IMR-90 (cell line): Measurements from ENCODE around the gene SLC17A6. TPM values are rescaled to one million over a fixed set of nuclear protein-coding genes. Genes with fewer than 3 reads are reported as not detected.

ENCODE experiments used
- ATAC-seq: fragments of 200-7000 bp; cut with Tn5 transposase; 2 replicates; pipeline ENCODE4 v1.9.1; 2020; ENCODE audit warnings: low read depth, mild to moderate bottlenecking, moderate library complexity
- BruUV-seq: library from RNA; stranded (reverse); fragments of 400-500 nt; replicated peaks from 2 replicates; lab custom pipeline; 2021; lab: Mats Ljungman, UMichigan
- CTCF ChIA-PET: fragments of 300-600 bp; formaldehyde crosslinking; extraction: SDS; loops from one replicate; lab custom pipeline; 2021; ENCODE audit warnings: antibody characterized with exemption; lab: Yijun Ruan, JAX
- POLR2A ChIA-PET: fragments of 300-600 bp; sonication (Branson Sonifier 250); formaldehyde crosslinking; loops from one replicate; lab custom pipeline; 2022; ENCODE audit warnings: antibody characterized with exemption; ENCODE audit not compliant: unreplicated experiment; lab: Charles Lee
- DNase-seq: peaks from one replicate; pipeline ENCODE4 v3.0.0; 2013
- H2AFZ ChIP-seq: replicated peaks from 2 replicates; pipeline ENCODE3; 2013; ENCODE audit warnings: low read length, mild to moderate bottlenecking; ENCODE audit not compliant: poor library complexity
- H2AK5ac ChIP-seq: 2 replicates; pipeline ENCODE4 v1.6.1; 2013; ENCODE audit warnings: low read depth, low read length, inconsistent platforms
- H2AK9ac ChIP-seq: replicated peaks from 2 replicates; pipeline ENCODE3; 2013; ENCODE audit warnings: mild to moderate bottlenecking, low read depth, low read length, moderate library complexity; ENCODE audit not compliant: poor library complexity
- H2BK120ac ChIP-seq: 2 replicates; pipeline ENCODE4 v1.6.1; 2013; ENCODE audit warnings: low read depth, low read length, inconsistent platforms
- H2BK15ac ChIP-seq: 3 replicates; pipeline ENCODE4 v1.6.1; 2013; ENCODE audit warnings: low read depth, low read length, inconsistent platforms
- H2BK20ac ChIP-seq: 2 replicates; pipeline ENCODE4 v1.6.1; 2013; ENCODE audit warnings: low read depth, mild to moderate bottlenecking, inconsistent platforms, low read length, moderate library complexity
- H2BK5ac ChIP-seq: 2 replicates; pipeline ENCODE4 v1.6.1; 2013; ENCODE audit warnings: mild to moderate bottlenecking, low read depth, low read length, inconsistent platforms; ENCODE audit not compliant: poor library complexity, severe bottlenecking
- H3K14ac ChIP-seq: replicated peaks from 2 replicates; pipeline ENCODE4 v1.6.1; 2013; ENCODE audit warnings: low read depth, low read length, inconsistent platforms
- H3K18ac ChIP-seq: 2 replicates; pipeline ENCODE4 v1.6.1; 2013; ENCODE audit warnings: low read depth, low read length, control low read depth
- H3K23ac ChIP-seq: 2 replicates; pipeline ENCODE4 v1.6.1; 2013; ENCODE audit warnings: low read depth, low read length, inconsistent platforms
- H3K27ac ChIP-seq: 2 replicates; pipeline ENCODE4 v1.5.1; 2013; ENCODE audit warnings: mild to moderate bottlenecking, control low read depth, low read length; ENCODE audit not compliant: insufficient read depth
- H3K27me3 ChIP-seq: 2 replicates; pipeline ENCODE4 v1.6.1; 2013; ENCODE audit warnings: low read length; ENCODE audit not compliant: control insufficient read depth, insufficient read depth
- H3K36me3 ChIP-seq: 2 replicates; pipeline ENCODE4 v1.6.1; 2013; ENCODE audit warnings: low read length, mixed read lengths; ENCODE audit not compliant: control insufficient read depth, insufficient read depth
- H3K4ac ChIP-seq: 2 replicates; pipeline ENCODE4 v1.6.1; 2013; ENCODE audit warnings: low read depth, low read length, inconsistent platforms
- H3K4me1 ChIP-seq: 2 replicates; pipeline ENCODE4 v1.6.1; 2013; ENCODE audit warnings: low read length, mixed read lengths; ENCODE audit not compliant: control insufficient read depth, insufficient read depth
- H3K4me2 ChIP-seq: 2 replicates; pipeline ENCODE4 v1.6.1; 2013; ENCODE audit warnings: low read depth, mild to moderate bottlenecking, control low read depth, low read length, moderate library complexity
- H3K4me3 ChIP-seq: 2 replicates; pipeline ENCODE4 v1.5.1; 2013; ENCODE audit warnings: low read depth, mild to moderate bottlenecking, control low read depth, low read length, moderate library complexity; ENCODE audit not compliant: insufficient read depth
- H3K56ac ChIP-seq: 2 replicates; pipeline ENCODE4 v1.6.1; 2013; ENCODE audit warnings: low read length, inconsistent platforms; ENCODE audit not compliant: insufficient read depth; ENCODE audit errors: extremely low read depth
- H3K79me1 ChIP-seq, 2 experiments: 2 replicates each; pipeline ENCODE4 v1.6.1; 2013; ENCODE audit warnings: low read length in 2 of 2, inconsistent platforms in 1 of 2, low read depth in 1 of 2
- H3K9ac ChIP-seq: 2 replicates; pipeline ENCODE4 v1.6.1; 2013; ENCODE audit warnings: low read depth, low read length, control low read depth
- H3K9me1 ChIP-seq: 2 replicates; pipeline ENCODE4 v1.6.1; 2013; ENCODE audit warnings: low read length, inconsistent platforms; ENCODE audit not compliant: insufficient read depth
- H3K9me3 ChIP-seq: 2 replicates; pipeline ENCODE4 v1.6.1; 2013; ENCODE audit warnings: low read length; ENCODE audit not compliant: control insufficient read depth, insufficient read depth
- H4K20me1 ChIP-seq: 2 replicates; pipeline ENCODE4 v1.6.1; 2013; ENCODE audit warnings: low read length, inconsistent platforms; ENCODE audit not compliant: insufficient read depth
- H4K5ac ChIP-seq: 2 replicates; pipeline ENCODE4 v1.6.1; 2013; ENCODE audit warnings: mild to moderate bottlenecking, low read depth, low read length, control low read depth
- H4K8ac ChIP-seq, 2 experiments: 2 replicates each; pipeline ENCODE4 v1.6.1; 2013; ENCODE audit warnings: low read depth in 2 of 2, low read length in 2 of 2, control low read depth in 1 of 2, inconsistent platforms in 1 of 2
- H4K91ac ChIP-seq: 2 replicates; pipeline ENCODE4 v1.6.1; 2013; ENCODE audit warnings: low read depth, low read length, inconsistent platforms; ENCODE audit not compliant: insufficient read depth
- CHD1 ChIP-seq: IDR thresholded peaks from 2 replicates; pipeline ENCODE4 v1.6.1; 2012; ENCODE audit warnings: low read depth, low read length, improper control_type of control experiment
- MAZ ChIP-seq: IDR thresholded peaks from 2 replicates; pipeline ENCODE4 v1.6.1; 2012; ENCODE audit warnings: low read depth, mild to moderate bottlenecking, low read length, improper control_type of control experiment, moderate library complexity, borderline replicate concordance
- MXI1 ChIP-seq: IDR thresholded peaks from 2 replicates; pipeline ENCODE4 v1.6.1; 2012; ENCODE audit warnings: low read depth, mild to moderate bottlenecking, low read length, moderate library complexity, borderline replicate concordance
- NFE2L2 ChIP-seq: fragments of 150-350 bp; IDR thresholded peaks from 2 replicates; pipeline ENCODE4 v1.6.1; 2016; ENCODE audit warnings: low read depth, mild to moderate bottlenecking, low read length
- POLR2A ChIP-seq: IDR thresholded peaks from 2 replicates; pipeline ENCODE4 v1.6.1; 2012; ENCODE audit warnings: mild to moderate bottlenecking, low read depth, low read length
- RAD21 ChIP-seq: IDR thresholded peaks from 2 replicates; pipeline ENCODE4 v1.6.1; 2012; ENCODE audit warnings: low read length, improper control_type of control experiment
- RCOR1 ChIP-seq: IDR thresholded peaks from 2 replicates; pipeline ENCODE4 v1.6.1; 2012; ENCODE audit warnings: mild to moderate bottlenecking, low read length, improper control_type of control experiment; ENCODE audit not compliant: insufficient replicate concordance
- SMC3 ChIP-seq: fragments of 150-350 bp; IDR thresholded peaks from 2 replicates; pipeline ENCODE4 v1.6.1; 2016; ENCODE audit warnings: low read depth, mild to moderate bottlenecking, antibody characterized with exemption, low read length, moderate library complexity
- WGBS, 2 experiments: methylation state at CpG; one replicate each; pipeline versions ENCODE4 v1.1.5 to v1.1.7; 2013; ENCODE audit warnings: missing lambda C conversion rate in 2 of 2; ENCODE audit not compliant: insufficient read length in 1 of 2; ENCODE audit errors: extremely low coverage in 2 of 2; 5-methylcytosine and 5-hydroxymethylcytosine counted together
- dilution Hi-C: fragments of 300-500 bp; cut with HindIII; formaldehyde crosslinking; loops from one replicate; pipeline ENCODE4 v1.14.3; 2018; ENCODE audit warnings: low sequenced_read_pairs; ENCODE audit not compliant: unreplicated experiment
- in situ Hi-C: fragments of 300-500 bp; cut with MboI; formaldehyde crosslinking; loops from 3 replicates; pipeline ENCODE4 v1.14.3; 2019; ENCODE audit warnings: low sequenced_read_pairs, inconsistent platforms, mixed read lengths
- intact Hi-C: fragments of 100-400 bp; cut with micrococcal nuclease; formaldehyde crosslinking; loops from 2 replicates; pipeline ENCODE4 v1.10.0; 2022
- polyA plus RNA-seq, 3 experiments: library from polyadenylated mRNA; depleted of rRNA; stranded (reverse); fragments of >200 nt; gene quantifications; 2 replicates each; pipeline ENCODE4 v1.2.3, GENCODE V29; 2012; ENCODE audit warnings: low replicate concordance in 1 of 3
- total RNA-seq: library from RNA; depleted of rRNA; stranded (reverse); fragments of >200 nt; gene quantifications from 2 replicates; pipeline ENCODE4 v1.2.3, GENCODE V29; 2012
- TF ChIP-seq, protein P1 (sequence below): fragments of 150-350 bp; IDR thresholded peaks from 2 replicates; pipeline ENCODE4 v1.6.1; 2017; ENCODE audit warnings: mild to moderate bottlenecking, antibody characterized with exemption, low read length, low read depth
- TF ChIP-seq, protein P2 (sequence below): conservative IDR thresholded peaks from 2 replicates; pipeline ENCODE4 v1.5.1; 2012; ENCODE audit warnings: mild to moderate bottlenecking, low read depth, low read length, improper control_type of control experiment

SLC17A6 gene
- total and polyA plus RNA-seq, 2 of the 4 experiments (the other 2 are of a cell fraction): not detected

DNA sequence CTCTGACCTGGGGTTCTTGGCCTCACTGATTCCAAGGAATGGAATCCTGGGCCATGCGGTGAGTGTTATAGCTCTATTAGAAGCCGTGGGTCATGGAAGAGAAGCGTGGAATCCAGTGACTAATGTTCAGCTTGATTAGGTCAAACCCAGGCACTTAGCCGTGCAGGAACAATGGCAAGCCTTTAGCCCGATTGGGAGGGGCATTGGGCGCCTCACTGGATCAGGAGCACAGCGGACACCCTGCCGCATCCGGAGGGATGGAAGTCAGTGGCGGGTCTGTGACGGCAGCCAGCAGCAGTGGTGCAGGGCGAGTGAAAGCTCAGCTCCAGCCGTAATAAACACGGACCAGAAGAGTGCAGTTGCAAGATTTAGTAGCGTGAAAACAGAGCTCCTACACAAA lies 20.5 kb upstream of the SLC17A6 start:
- no peak overlapping the region for H3K56ac ChIP-seq
- no peak overlapping the region for H3K14ac ChIP-seq
- H3K18ac ChIP-seq: no peak overlapping the region
- POLR2A ChIA-PET: no interaction called here
- no peaks in the 10 kb centered on the region for H3K9me1 ChIP-seq
- H3K9ac ChIP-seq: no peak overlapping the region
- no peak overlapping the region for H3K4me3 ChIP-seq
- dilution Hi-C loops: no loop called here
- CTCF ChIA-PET: no interaction called here
- H3K9me3 ChIP-seq: no peaks in the 10 kb centered on the region
- no peak overlapping the region for H3K27ac ChIP-seq
- H4K5ac ChIP-seq: no peak overlapping the region
- H2BK20ac ChIP-seq: no peak overlapping the region
- no peak for DNase-seq
- no peaks in the 10 kb centered on the region for H4K20me1 ChIP-seq
- no peak overlapping the region for H2BK15ac ChIP-seq
- H2BK120ac ChIP-seq: no peak overlapping the region
- no peak overlapping the region for H3K23ac ChIP-seq
- no peaks in the 10 kb centered on the region for H3K36me3 ChIP-seq
- no peak for ATAC-seq
- H3K27me3 ChIP-seq: no peaks in the 10 kb centered on the region
- H4K91ac ChIP-seq: no peak overlapping the region
- H3K4me1 ChIP-seq: no peaks in the 10 kb centered on the region
- no peak overlapping the region for H2AK9ac ChIP-seq
- BruUV-seq: no TSS peak
- in situ Hi-C loops: no loop called here
- no peak overlapping the region for H4K8ac ChIP-seq
- TF ChIP-seq, protein P1, sequence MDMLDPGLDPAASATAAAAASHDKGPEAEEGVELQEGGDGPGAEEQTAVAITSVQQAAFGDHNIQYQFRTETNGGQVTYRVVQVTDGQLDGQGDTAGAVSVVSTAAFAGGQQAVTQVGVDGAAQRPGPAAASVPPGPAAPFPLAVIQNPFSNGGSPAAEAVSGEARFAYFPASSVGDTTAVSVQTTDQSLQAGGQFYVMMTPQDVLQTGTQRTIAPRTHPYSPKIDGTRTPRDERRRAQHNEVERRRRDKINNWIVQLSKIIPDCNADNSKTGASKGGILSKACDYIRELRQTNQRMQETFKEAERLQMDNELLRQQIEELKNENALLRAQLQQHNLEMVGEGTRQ: no peak
- TF ChIP-seq RCOR1 (no peak), SMC3 (no peak), MAZ (no peak), RAD21 (no peak), MXI1 (no peak), NFE2L2 (no peak), CHD1 (no peak), POLR2A (no peak)
- TF ChIP-seq, protein P2, sequence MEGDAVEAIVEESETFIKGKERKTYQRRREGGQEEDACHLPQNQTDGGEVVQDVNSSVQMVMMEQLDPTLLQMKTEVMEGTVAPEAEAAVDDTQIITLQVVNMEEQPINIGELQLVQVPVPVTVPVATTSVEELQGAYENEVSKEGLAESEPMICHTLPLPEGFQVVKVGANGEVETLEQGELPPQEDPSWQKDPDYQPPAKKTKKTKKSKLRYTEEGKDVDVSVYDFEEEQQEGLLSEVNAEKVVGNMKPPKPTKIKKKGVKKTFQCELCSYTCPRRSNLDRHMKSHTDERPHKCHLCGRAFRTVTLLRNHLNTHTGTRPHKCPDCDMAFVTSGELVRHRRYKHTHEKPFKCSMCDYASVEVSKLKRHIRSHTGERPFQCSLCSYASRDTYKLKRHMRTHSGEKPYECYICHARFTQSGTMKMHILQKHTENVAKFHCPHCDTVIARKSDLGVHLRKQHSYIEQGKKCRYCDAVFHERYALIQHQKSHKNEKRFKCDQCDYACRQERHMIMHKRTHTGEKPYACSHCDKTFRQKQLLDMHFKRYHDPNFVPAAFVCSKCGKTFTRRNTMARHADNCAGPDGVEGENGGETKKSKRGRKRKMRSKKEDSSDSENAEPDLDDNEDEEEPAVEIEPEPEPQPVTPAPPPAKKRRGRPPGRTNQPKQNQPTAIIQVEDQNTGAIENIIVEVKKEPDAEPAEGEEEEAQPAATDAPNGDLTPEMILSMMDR: no peak
- no peak overlapping the region for H2AK5ac ChIP-seq
- H2AFZ ChIP-seq: no peak overlapping the region
- H3K4me2 ChIP-seq: no peak overlapping the region
- no peak overlapping the region for H3K4ac ChIP-seq
- intact Hi-C loops: no loop called here
- WGBS, 2 experiments: 54% methylated on average over 6 of the region's 15 CpGs; no CpG with 5 or more reads in 1 of the 2 experiments
- no peaks in the 10 kb centered on the region for H3K79me1 ChIP-seq
- no peak overlapping the region for H2BK5ac ChIP-seq
